GM12864 (cell line): ENCODE results near the gene NAXE.
A peak's percentile ranks its signal among the peaks of the same experiment; 100 is the strongest.

ENCODE experiments used
- DNase-seq: peaks from one replicate; pipeline ENCODE4 v3.0.0-alpha.2; 2011; ENCODE audit warnings: low read depth
- H3K4me3 ChIP-seq: 2 replicates; pipeline ENCODE4 v1.5.1; 2011; ENCODE audit warnings: mild to moderate bottlenecking, low read depth, low read length, control low read depth
- CTCF ChIP-seq: IDR thresholded peaks from 2 replicates; pipeline ENCODE4 v1.5.1; 2011; ENCODE audit warnings: low read depth, mild to moderate bottlenecking, moderate library complexity, low read length, control low read depth, inconsistent platforms; ENCODE audit errors: missing control alignments

Gene NAXE

GRCh38 chr1:156593661-156593989 lies 2.0 kb downstream of the NAXE start:
- no peak for TF ChIP-seq CTCF
- DNase-seq: no peak
- H3K4me3 ChIP-seq: no peak overlapping the region

GRCh38 chr1:156594190-156594589 lies 2.6 kb downstream of the NAXE start:
- DNase-seq: no peak
- H3K4me3 ChIP-seq: no peak overlapping the region
- TF ChIP-seq CTCF: no peak

- TF ChIP-seq CTCF: no peak
- H3K4me3 ChIP-seq: no peak overlapping the region
Measured at GRCh38 chr1:156595016-156595415, 3.4 kb downstream of the NAXE start.

GRCh38 chr1:156596426-156596825 lies 4.8 kb downstream of the NAXE start:
- no peak overlapping the region for H3K4me3 ChIP-seq
- TF ChIP-seq CTCF: no peak
- no peak for DNase-seq

More at GRCh38 chr1:156595016-156595415, 3.4 kb downstream of the NAXE start:
- DNase-seq: no peak

GRCh38 chr1:156598125-156598524 lies 6.5 kb downstream of the NAXE start:
- TF ChIP-seq CTCF: no peak
- no peak overlapping the region for H3K4me3 ChIP-seq
- DNase-seq: no peak

GRCh38 chr1:156598731-156599432 lies 7.3 kb downstream of the NAXE start:
- H3K4me3 ChIP-seq: no peak overlapping the region
- no peak for TF ChIP-seq CTCF
- DNase-seq: no peak

- TF ChIP-seq CTCF: peak; percentile 41
- DNase-seq: no peak
- peak overlapping the region; percentile 87 for H3K4me3 ChIP-seq
Measured at GRCh38 chr1:156599811-156600210, 8.2 kb downstream of the NAXE start.
